ENCODE results near the gene KMT2C.
"Not testable (repeated sequence)": the region's sequence is repeated elsewhere in the genome, so short reads cannot be mapped to it uniquely, and the experiment has no call there.

Gene KMT2C

GRCh38 chr7:152424348-152425108 lies 11.3 kb downstream of the KMT2C start:
- TF ChIP-seq CTCF (IDR thresholded peaks at IDR 0.05; ENCODE audit: low read depth, low read length): no peak
- no peak for TF ChIP-seq EZH2phosphoT487 (IDR thresholded peaks at IDR 0.05; ENCODE audit: low read depth)
- no peak overlapping the region for H3K4me3 ChIP-seq (ENCODE audit: low read length)
- peaks cover 15% of the 10 kb centered on the region for H3K4me1 ChIP-seq (ENCODE audit: low read length)
- no peaks in the 10 kb centered on the region for H3K27me3 ChIP-seq (ENCODE audit: low read depth, low read length)
- H4K20me1 ChIP-seq (ENCODE audit: insufficient read depth, low read length): peaks cover 86% of the 10 kb centered on the region
- no peak overlapping the region for H3K9ac ChIP-seq (ENCODE audit: low read length)
- H3K4me2 ChIP-seq (ENCODE audit: low read length): no peak overlapping the region
- peaks cover 13% of the 10 kb centered on the region; the same call in 1 of the 2 replicates for H3K9me3 ChIP-seq (ENCODE audit: insufficient read depth, low read length)
- peaks cover 20% of the 10 kb centered on the region for H3K36me3 ChIP-seq (replicated peaks; ENCODE audit: low read depth, low read length)
- no peak overlapping the region for H2AFZ ChIP-seq (ENCODE audit: low read depth, low read length)
- no peak overlapping the region for H3K27ac ChIP-seq (ENCODE audit: low read length)
- H3K79me2 ChIP-seq (ENCODE audit: low read length): peaks cover 100% of the 10 kb centered on the region

- Histone ChIP-seq H3K79me2 (ENCODE audit: low read length) (peaks cover 100% of the 10 kb centered on the region), H3K4me2 (ENCODE audit: low read length) (no peak overlapping the region), H3K9ac (ENCODE audit: low read length) (no peak overlapping the region), H3K4me3 (ENCODE audit: low read length) (no peak overlapping the region), H3K27me3 (ENCODE audit: low read depth, low read length) (no peaks in the 10 kb centered on the region), H4K20me1 (ENCODE audit: insufficient read depth, low read length) (peaks cover 85% of the 10 kb centered on the region), H2AFZ (ENCODE audit: low read depth, low read length) (no peak overlapping the region), H3K27ac (ENCODE audit: low read length) (no peak overlapping the region), H3K9me3 (ENCODE audit: insufficient read depth, low read length) (peaks cover 13% of the 10 kb centered on the region; the same call in 1 of the 2 replicates), H3K36me3 (replicated peaks; ENCODE audit: low read depth, low read length) (peaks cover 24% of the 10 kb centered on the region), H3K4me1 (ENCODE audit: low read length) (peaks cover 15% of the 10 kb centered on the region)
- no peak for TF ChIP-seq EZH2phosphoT487 (IDR thresholded peaks at IDR 0.05; ENCODE audit: low read depth)
- no peak for TF ChIP-seq CTCF (IDR thresholded peaks at IDR 0.05; ENCODE audit: low read depth, low read length)
Measured at GRCh38 chr7:152423991-152424347, 11.8 kb downstream of the KMT2C start.

GRCh38 chr7:152423171-152423570 lies 12.6 kb downstream of the KMT2C start:
- H3K4me2 ChIP-seq (ENCODE audit: low read length); H3K27me3 ChIP-seq (ENCODE audit: low read depth, low read length); H3K27ac ChIP-seq (ENCODE audit: low read length); H3K9ac ChIP-seq (ENCODE audit: low read length); H3K4me3 ChIP-seq (ENCODE audit: low read length); H2AFZ ChIP-seq (ENCODE audit: low read depth, low read length): not testable (repeated sequence)
- peaks cover 100% of the 10 kb centered on the region for H3K79me2 ChIP-seq (ENCODE audit: low read length)
- H3K9me3 ChIP-seq (ENCODE audit: insufficient read depth, low read length): peaks cover 13% of the 10 kb centered on the region; the same call in 1 of the 2 replicates
- H4K20me1 ChIP-seq (ENCODE audit: insufficient read depth, low read length): peaks cover 78% of the 10 kb centered on the region
- peaks cover 26% of the 10 kb centered on the region for H3K36me3 ChIP-seq (replicated peaks; ENCODE audit: low read depth, low read length)
- H3K4me1 ChIP-seq (ENCODE audit: low read length): peaks cover 11% of the 10 kb centered on the region

GRCh38 chr7:152420950-152421349 lies 14.9 kb downstream of the KMT2C start:
- H3K27ac ChIP-seq (ENCODE audit: low read length); H3K4me2 ChIP-seq (ENCODE audit: low read length); H3K9ac ChIP-seq (ENCODE audit: low read length); H3K4me3 ChIP-seq (ENCODE audit: low read length); H3K27me3 ChIP-seq (ENCODE audit: low read depth, low read length); H2AFZ ChIP-seq (ENCODE audit: low read depth, low read length): not testable (repeated sequence)
- H4K20me1 ChIP-seq (ENCODE audit: insufficient read depth, low read length): peaks cover 56% of the 10 kb centered on the region
- H3K4me1 ChIP-seq (ENCODE audit: low read length): peaks cover 11% of the 10 kb centered on the region
- peaks cover 26% of the 10 kb centered on the region for H3K36me3 ChIP-seq (replicated peaks; ENCODE audit: low read depth, low read length)
- H3K79me2 ChIP-seq (ENCODE audit: low read length): peaks cover 99% of the 10 kb centered on the region
- peaks cover 13% of the 10 kb centered on the region; the same call in 1 of the 2 replicates for H3K9me3 ChIP-seq (ENCODE audit: insufficient read depth, low read length)

All from OCI-LY3 (cell line).